Measurements from ENCODE around the gene PLEKHM3. TPM values are rescaled to one million over a fixed set of nuclear protein-coding genes. Genes with fewer than 3 reads are reported as not detected.

The PLEKHM3 gene
- total and polyA plus RNA-seq, 2 of the 13 experiments (the other 11 are each of a cell fraction or from before 2014, with no cell fraction given) = 4.5 to 4.7 TPM

GRCh38 chr2:208025814-208026184 is 472 bp upstream of the PLEKHM3 start (continued):
- no peak for TF ChIP-seq SOX13 (IDR thresholded peaks at IDR 0.05)
- TF ChIP-seq SOX13 (CRISPR knock-in tag; conservative IDR thresholded peaks at IDR 0.05 in 1 of 2, IDR thresholded peaks at IDR 0.05 in 1 of 2) = 0 out of 4 replicates have a peak, but pooled peaks of 1 of the 2 experiments have one; percentile 11
- no peak for TF ChIP-seq ZNF136 (CRISPR knock-in tag; IDR thresholded peaks at IDR 0.05; ENCODE audit: low read depth)
- peak; percentile 83; the same call in 1 of the 2 replicates for TF ChIP-seq ZXDC (CRISPR knock-in tag; IDR thresholded peaks at IDR 0.05)
- TF ChIP-seq NR1H2 (CRISPR knock-in tag; IDR thresholded peaks at IDR 0.05; ENCODE audit: borderline replicate concordance, low read depth) = no peak
- TF ChIP-seq NAIF1 (CRISPR knock-in tag; IDR thresholded peaks at IDR 0.05; ENCODE audit: borderline replicate concordance) = 0 out of 2 replicates have a peak, but pooled peaks have one; percentile 6
- no peak for TF ChIP-seq ZNF775 (CRISPR knock-in tag; IDR thresholded peaks at IDR 0.05; ENCODE audit: borderline replicate concordance)
- no peak for TF ChIP-seq MLLT10 (CRISPR knock-in tag; IDR thresholded peaks at IDR 0.05)
- 0 out of 2 replicates have a peak, but pooled peaks have one; percentile 9 for TF ChIP-seq ZBTB10 (CRISPR knock-in tag; IDR thresholded peaks at IDR 0.05; ENCODE audit: borderline replicate concordance)
- 0 out of 2 replicates have a peak, but pooled peaks have one; percentile 15 for TF ChIP-seq AKAP8 (CRISPR knock-in tag; IDR thresholded peaks at IDR 0.05)
- peak; percentile 26; the same call in 1 of the 2 replicates for TF ChIP-seq CENPBD1 (CRISPR knock-in tag; IDR thresholded peaks at IDR 0.05; ENCODE audit: borderline replicate concordance, low read depth)
- no peak for TF ChIP-seq HNF4G (IDR thresholded peaks at IDR 0.05; ENCODE audit: borderline replicate concordance, low read depth, low read length)
- no peak for TF ChIP-seq HNF4G (CRISPR knock-in tag; IDR thresholded peaks at IDR 0.05; ENCODE audit: borderline replicate concordance, low read depth)
- TF ChIP-seq ARNT2 (CRISPR knock-in tag; IDR thresholded peaks at IDR 0.05; ENCODE audit: low read depth) = no peak
- TF ChIP-seq ZNF792 (CRISPR knock-in tag; IDR thresholded peaks at IDR 0.05) = no peak
- peak; percentile 41; the same call in 1 of the 2 replicates for TF ChIP-seq ZNF646 (CRISPR knock-in tag; IDR thresholded peaks at IDR 0.05)
- 0 out of 2 replicates have a peak, but pooled peaks have one; percentile 9 for TF ChIP-seq ZNF383 (CRISPR knock-in tag; IDR thresholded peaks at IDR 0.05; ENCODE audit: borderline replicate concordance)

Data from HepG2 (cell line).